Muscle of leg (tissue), 11 donors: ENCODE results near the gene NLGN1. TPM values are rescaled to one million over a fixed set of nuclear protein-coding genes. Genes with fewer than 3 reads are reported as not detected.
A peak's percentile ranks its signal among the peaks of the same experiment; 100 is the strongest.

ENCODE experiments used
- DNase-seq: peaks from one replicate; pipeline ENCODE4 v3.0.0; 2013
- H3K27ac ChIP-seq: one replicate; pipeline ENCODE4 v1.5.1; 2013; ENCODE audit warnings: mild to moderate bottlenecking, low read length, control low read depth
- H3K27me3 ChIP-seq: one replicate; pipeline ENCODE4 v1.6.1; 2013; ENCODE audit warnings: low read length; ENCODE audit not compliant: control insufficient read depth, insufficient read depth
- H3K36me3 ChIP-seq: one replicate; pipeline ENCODE4 v1.6.1; 2013; ENCODE audit warnings: low read length; ENCODE audit not compliant: control insufficient read depth, insufficient read depth
- H3K4me1 ChIP-seq: one replicate; pipeline ENCODE4 v1.6.1; 2013; ENCODE audit warnings: low read length; ENCODE audit not compliant: control insufficient read depth, insufficient read depth
- H3K4me3 ChIP-seq: one replicate; pipeline ENCODE4 v1.5.1; 2013; ENCODE audit warnings: low read length, control low read depth
- H3K9me3 ChIP-seq: replicated peaks from 2 replicates; pipeline ENCODE4 v1.6.1; 2013; ENCODE audit warnings: low read depth, low read length; ENCODE audit not compliant: control insufficient read depth
- WGBS: methylation state at CpG from one replicate; pipeline ENCODE4 v1.1.5; 2013; ENCODE audit warnings: missing lambda C conversion rate; ENCODE audit not compliant: insufficient coverage; 5-methylcytosine and 5-hydroxymethylcytosine counted together
- polyA plus RNA-seq, 8 donors: library from polyadenylated mRNA; unstranded; fragments of 120-200 nt; gene quantifications; one replicate each; pipeline versions ENCODE4 v1.2.1 to v1.2.3, GENCODE V29; 2013; ENCODE audit warnings: inconsistent platforms in 1 of 8, low replicate concordance in 1 of 8; ENCODE audit not compliant: insufficient read length in 8 of 8, insufficient read depth in 1 of 8
- total RNA-seq: library from RNA; stranded (reverse); fragments of 120-200 nt; gene quantifications from one replicate; pipeline ENCODE4 v1.2.4, GENCODE V29; 2013

The NLGN1 gene
- total and polyA plus RNA-seq, 9 donors, result 0.95 to 8.5 (median 2.7) TPM

DNA sequence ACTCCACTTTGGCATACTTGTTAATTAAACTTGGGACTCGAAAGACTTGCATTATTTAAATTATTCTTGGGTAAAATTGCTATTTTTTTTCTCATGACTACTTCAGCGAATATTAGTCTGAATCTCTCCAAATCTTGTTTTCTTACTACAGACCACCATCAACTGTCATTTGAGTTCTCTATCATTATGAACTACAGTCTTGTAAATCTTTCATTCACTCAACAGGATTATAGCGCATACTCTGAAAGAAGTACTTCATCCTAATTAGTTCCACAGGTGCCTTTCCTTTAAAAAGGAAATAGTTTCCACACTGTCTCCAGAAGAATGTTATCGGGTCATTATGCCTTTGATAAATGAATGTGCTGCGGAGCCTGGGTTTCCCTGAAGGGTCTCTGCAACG, 149.5 kb downstream of the NLGN1 start:
- WGBS, result 18% methylated on average over 2 of the region's 6 CpGs
- Histone ChIP-seq H3K36me3 (no peaks in the 10 kb centered on the region), H3K27ac (no peak overlapping the region), H3K27me3 (no peaks in the 10 kb centered on the region), H3K9me3 (no peaks in the 10 kb centered on the region), H3K4me3 (no peak overlapping the region), H3K4me1 (no peaks in the 10 kb centered on the region)
- DNase-seq, result no peak

DNA sequence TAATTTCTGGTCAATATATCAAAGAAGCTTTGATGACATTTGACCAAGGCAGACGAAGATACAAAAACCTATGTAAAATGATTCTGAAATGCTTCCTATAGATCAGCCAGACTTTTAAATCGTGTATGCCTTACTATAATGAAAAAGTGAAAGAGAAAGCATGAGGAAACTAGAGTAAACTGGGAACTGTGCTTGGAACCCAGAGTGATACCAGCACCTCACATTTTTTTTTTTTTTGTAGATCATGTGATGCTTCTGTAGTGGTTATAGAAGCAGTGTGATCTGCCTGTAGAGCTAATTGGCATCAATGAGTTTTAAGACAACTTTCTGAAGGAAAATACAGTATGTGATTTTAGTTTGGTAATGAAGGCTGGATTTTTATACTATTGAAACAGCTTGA, 150.7 kb downstream of the NLGN1 start:
- Histone ChIP-seq H3K27ac (no peak overlapping the region), H3K9me3 (no peaks in the 10 kb centered on the region), H3K4me1 (no peaks in the 10 kb centered on the region), H3K36me3 (no peaks in the 10 kb centered on the region), H3K27me3 (no peaks in the 10 kb centered on the region), H3K4me3 (no peak overlapping the region)
- DNase-seq, result no peak
- WGBS, result no CpG with 5 or more reads among the region's 2 CpGs

DNA sequence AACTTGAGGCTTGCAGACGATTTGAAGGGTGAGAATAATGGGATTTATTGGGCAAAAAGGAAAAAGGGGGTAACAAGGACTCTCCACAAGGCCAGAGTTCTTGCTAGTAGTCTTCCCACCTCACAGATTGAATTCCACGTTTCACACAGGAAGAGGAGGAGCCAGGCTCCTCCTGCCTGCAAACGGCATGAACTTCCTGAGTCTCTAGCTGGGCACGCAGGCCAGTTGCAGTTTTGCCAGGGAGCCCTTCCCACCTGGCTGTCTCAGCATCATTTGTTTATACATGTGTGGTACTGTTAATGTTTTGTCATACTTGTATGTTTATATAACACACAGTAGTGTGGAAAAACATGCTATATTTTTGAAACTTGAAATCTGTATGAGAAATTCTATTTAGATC, 155.0 kb downstream of the NLGN1 start:
- H3K36me3 ChIP-seq, result no peaks in the 10 kb centered on the region
- H3K4me3 ChIP-seq, result no peak overlapping the region
- no peaks in the 10 kb centered on the region for H3K4me1 ChIP-seq
- DNase-seq, result no peak
- WGBS, result 68% methylated on average over 2 of the region's 4 CpGs
- H3K9me3 ChIP-seq, result no peaks in the 10 kb centered on the region
- no peak overlapping the region for H3K27ac ChIP-seq
- H3K27me3 ChIP-seq, result no peaks in the 10 kb centered on the region

DNA sequence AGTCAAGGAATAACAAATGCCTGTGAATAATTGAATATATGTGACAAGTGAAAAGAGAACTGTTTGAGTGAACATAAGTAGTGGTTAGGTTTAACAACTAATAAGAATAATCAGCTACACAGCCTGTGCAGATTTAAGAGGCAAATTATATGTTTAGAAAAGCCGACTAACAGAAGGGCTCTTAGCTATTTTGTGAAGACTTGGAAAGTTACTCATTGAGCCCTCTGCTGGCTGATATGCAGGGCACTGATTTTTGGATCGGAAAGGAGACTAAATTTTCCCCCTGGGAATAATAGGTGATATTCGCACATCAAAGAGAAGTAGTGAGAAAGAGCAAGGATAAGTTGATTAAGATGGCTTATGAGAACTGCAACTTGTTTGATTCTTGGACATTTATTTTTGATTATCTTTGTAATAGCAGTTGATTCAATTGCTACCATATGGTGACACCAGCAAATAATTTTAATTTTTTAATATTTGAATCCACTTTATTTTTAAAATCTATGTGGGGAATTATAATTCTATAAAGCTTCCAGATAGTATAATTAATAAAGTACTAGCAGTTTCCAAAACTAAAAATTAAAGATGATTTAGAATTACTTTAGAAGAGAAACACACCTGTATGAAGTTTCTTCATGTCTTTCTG, 156.2 kb downstream of the NLGN1 start:
- H3K4me1 ChIP-seq, result no peaks in the 10 kb centered on the region
- H3K4me3 ChIP-seq, result no peak overlapping the region
- H3K27ac ChIP-seq, result no peak overlapping the region
- DNase-seq, result peak; percentile 50
- no peaks in the 10 kb centered on the region for H3K27me3 ChIP-seq
- no peaks in the 10 kb centered on the region for H3K9me3 ChIP-seq
- 8% methylated on average over 2 of the region's 3 CpGs for WGBS
- no peaks in the 10 kb centered on the region for H3K36me3 ChIP-seq

DNA sequence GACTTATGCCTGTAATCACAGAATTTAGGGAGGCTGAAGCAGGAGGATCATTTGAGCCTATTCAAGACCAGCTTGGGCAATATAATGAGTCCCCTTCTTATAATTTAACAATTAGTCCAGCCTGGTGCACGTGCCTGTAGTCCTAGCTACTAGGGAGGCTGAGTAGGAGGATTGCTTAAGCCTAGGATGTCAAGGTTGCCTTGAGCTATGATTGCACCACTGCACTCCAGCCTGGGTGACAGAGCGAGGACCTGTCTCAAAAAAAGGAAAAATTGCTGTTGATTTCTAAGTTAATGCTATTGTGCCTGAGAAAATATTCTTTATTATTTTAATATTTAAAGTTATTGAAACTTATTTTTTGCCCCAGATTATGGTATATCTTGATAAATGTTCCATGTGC, 159.0 kb downstream of the NLGN1 start:
- Histone ChIP-seq H3K4me1 (no peaks in the 10 kb centered on the region), H3K27ac (no peak overlapping the region), H3K4me3 (no peak overlapping the region), H3K36me3 (no peaks in the 10 kb centered on the region), H3K27me3 (no peaks in the 10 kb centered on the region), H3K9me3 (no peaks in the 10 kb centered on the region)
- DNase-seq, result no peak
- 80% methylated on average over 1 of the region's 2 CpGs for WGBS

DNA sequence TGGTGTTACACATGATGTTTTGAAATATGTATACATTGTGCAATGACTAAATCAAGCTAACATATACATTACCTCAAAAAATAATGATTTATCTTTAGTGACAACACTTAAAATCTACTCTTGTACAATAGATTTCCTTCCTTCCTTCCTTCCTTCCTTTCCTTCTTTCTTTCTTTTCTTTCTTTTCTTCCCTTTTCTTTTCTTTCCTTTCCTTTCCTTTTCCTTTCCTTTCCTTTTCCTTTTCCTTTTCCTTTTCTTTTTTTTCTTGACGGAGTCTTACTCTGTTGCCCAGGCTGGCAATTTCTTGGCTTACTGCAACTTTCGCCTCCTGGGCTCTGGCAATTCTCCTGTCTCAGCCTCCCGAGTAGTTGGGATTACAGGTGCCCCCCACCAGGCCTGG, 170.5 kb downstream of the NLGN1 start:
- Histone ChIP-seq H3K27me3 (no peaks in the 10 kb centered on the region), H3K4me3 (no peak overlapping the region), H3K27ac (no peak overlapping the region), H3K9me3 (no peaks in the 10 kb centered on the region), H3K4me1 (no peaks in the 10 kb centered on the region), H3K36me3 (no peaks in the 10 kb centered on the region)
- 100% methylated on average over 2 of the region's 3 CpGs for WGBS
- no peak for DNase-seq

DNA sequence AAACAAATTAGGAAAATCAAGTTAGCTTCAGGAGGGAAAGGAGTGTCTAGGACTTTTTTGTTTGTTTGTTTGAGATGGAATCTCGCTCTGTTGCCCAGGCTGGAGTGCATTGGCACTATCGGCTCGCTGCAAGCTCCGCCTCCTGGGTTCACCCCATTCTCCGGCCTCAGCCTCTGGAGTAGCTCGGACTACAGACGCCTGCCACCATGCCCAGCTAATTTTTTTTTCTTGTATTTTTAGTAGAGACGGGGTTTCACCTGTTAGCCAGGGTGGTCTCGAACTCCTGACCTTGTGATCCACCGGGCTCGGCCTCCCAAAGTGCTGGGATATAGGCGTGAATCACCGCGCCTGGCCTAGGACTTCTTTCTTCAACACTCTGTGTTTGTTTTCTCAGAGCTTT, 171.1 kb downstream of the NLGN1 start:
- no peaks in the 10 kb centered on the region for H3K36me3 ChIP-seq
- H3K9me3 ChIP-seq, result no peaks in the 10 kb centered on the region

DNA sequence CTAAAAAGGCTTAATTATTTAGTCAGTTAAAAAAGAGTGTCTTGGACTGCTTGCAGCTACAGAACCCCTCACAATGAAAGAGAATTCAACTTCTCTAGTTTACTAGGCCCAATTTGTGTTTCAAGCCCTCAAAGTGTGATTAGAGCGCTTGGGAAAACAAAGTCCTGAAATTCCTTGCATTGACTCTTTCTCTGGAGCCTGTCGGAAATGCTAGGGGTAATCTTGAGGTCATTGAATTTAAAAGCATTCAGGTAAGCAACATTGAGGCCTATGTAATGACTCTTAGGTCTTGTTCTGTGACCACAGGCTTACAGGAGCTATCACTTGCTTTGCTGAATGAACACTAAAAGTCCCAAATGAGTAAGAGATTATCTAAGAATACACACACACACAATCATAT, 186.0 kb downstream of the NLGN1 start:
- peaks cover 2% of the 10 kb centered on the region for H3K4me1 ChIP-seq
- WGBS, result no CpG with 5 or more reads among the region's 2 CpGs
- H3K27me3 ChIP-seq, result peaks cover 9% of the 10 kb centered on the region
- DNase-seq, result no peak
- no peaks in the 10 kb centered on the region for H3K36me3 ChIP-seq
- no peak overlapping the region for H3K4me3 ChIP-seq
- no peaks in the 10 kb centered on the region for H3K9me3 ChIP-seq
- H3K27ac ChIP-seq, result no peak overlapping the region

More for the DNA sequence above, 171.1 kb downstream of the NLGN1 start:
- H3K4me1 ChIP-seq, result no peaks in the 10 kb centered on the region
- WGBS, result 89% methylated on average over 10 of the region's 14 CpGs
- no peak overlapping the region for H3K27ac ChIP-seq
- no peak overlapping the region for H3K4me3 ChIP-seq
- H3K27me3 ChIP-seq, result no peaks in the 10 kb centered on the region
- DNase-seq, result no peak

DNA sequence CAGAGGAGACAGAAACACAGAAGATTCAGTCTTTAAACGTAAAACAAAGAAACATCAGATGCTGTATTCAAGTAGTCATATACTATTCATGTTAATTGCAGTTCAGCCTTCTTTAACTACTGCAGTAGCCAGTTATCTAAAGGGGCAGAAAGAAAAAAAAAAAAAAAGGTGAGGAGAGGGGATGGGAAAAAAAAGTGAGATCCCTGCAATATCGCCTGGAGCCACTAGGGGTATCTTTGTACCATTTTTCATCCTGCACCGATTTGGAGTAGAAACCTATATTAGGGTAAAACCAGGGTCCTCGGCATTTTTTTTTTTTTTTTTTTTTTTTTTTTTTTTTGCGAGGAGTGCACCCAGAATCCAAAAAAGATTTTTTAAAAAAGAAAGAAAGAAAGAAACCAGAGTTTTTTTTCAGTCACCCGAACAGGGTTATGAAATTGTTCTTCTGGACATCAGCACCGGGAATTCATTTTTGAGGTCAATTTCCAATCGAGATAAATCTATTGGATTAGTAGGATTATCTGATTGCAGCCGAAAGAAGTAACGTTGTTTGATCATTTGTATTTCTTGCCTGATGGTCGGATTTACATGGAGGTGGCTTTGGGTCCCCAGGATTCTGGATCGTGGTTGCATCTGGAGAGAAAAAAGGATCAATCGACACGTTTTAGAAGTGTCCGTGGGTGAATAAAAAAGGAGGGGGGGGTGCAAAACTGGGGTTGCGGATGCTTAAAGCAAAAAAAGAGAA, 186.7 kb downstream of the NLGN1 start:
- no peaks in the 10 kb centered on the region for H3K9me3 ChIP-seq
- peaks cover 2% of the 10 kb centered on the region for H3K4me1 ChIP-seq
- DNase-seq, result peak; percentile 84
- H3K4me3 ChIP-seq, result peak overlapping the region; percentile 55
- H3K27ac ChIP-seq, result no peak overlapping the region
- peaks cover 9% of the 10 kb centered on the region for H3K27me3 ChIP-seq
- H3K36me3 ChIP-seq, result no peaks in the 10 kb centered on the region
- 0% methylated on average over 10 of the region's 16 CpGs for WGBS

DNA sequence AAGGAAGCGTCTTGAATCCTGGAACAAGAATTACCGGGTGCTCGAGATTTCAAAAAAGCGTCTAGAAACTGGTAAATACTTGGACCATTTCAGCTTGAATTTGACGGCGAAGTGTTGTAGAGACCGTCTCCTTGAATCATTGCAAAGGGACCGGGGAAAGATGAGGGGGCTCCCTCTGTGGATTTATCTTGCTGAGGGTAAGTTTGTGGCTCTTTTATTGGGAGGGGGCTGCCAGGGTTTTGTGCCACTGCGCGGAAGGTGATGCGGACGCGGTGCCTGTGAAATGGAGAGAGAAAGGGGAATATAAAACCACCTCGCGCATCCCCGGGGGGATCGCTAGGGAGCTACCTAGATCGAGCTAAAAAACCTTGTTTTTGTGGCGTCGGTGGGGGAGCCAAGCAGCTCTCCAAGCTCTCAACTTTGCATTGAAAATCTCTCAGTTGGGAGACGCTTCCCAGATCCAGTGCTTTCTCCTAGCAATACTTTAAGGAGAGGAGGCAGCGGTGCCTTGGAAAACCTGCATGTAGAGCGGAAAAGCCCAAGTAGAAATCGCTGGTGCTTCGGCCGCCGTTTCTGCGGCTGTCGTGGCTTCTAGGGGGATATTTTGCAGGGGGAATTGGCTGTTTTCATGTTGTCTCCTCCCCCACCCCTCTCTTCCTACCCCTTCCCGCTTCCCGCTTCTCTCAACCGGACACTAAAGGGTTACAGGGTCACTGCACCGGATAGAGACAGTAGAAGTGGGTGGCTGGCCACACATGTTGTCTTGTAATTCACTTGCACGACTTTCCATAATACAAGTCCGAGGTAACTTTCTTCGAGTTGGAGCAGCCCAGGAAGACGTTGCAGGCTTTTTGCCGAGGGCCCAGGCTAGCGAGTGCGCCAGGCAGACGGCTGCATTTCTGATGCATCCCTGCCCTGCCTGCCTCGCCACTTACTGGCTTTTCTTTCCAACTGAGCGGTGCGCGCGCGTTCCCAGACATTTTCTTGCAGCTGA, 187.6 kb downstream of the NLGN1 start:
- Histone ChIP-seq H3K4me1 (peaks cover 2% of the 10 kb centered on the region), H3K36me3 (no peaks in the 10 kb centered on the region), H3K27me3 (peaks cover 9% of the 10 kb centered on the region), H3K9me3 (no peaks in the 10 kb centered on the region), H3K27ac (peak overlapping the region; percentile 71), H3K4me3 (peak overlapping the region; percentile 55)
- 1% methylated on average over 36 of the region's 47 CpGs for WGBS
- DNase-seq, result peak; percentile 88
